CD4-positive, alpha-beta memory T cell (primary cell): Measurements from ENCODE around the gene JADE1. TPM values are rescaled to one million over a fixed set of nuclear protein-coding genes. Genes with fewer than 3 reads are reported as not detected.

Source experiments
- CTCF ChIA-PET: fragments of 350-600 bp; sonication (Branson Sonifier 250); formaldehyde crosslinking; loops from one replicate; lab custom pipeline; 2021; ENCODE audit warnings: inconsistent platforms; ENCODE audit not compliant: partially characterized antibody; lab: Charles Lee
- POLR2A ChIA-PET: fragments of 350-600 bp; sonication (Branson Sonifier 250); formaldehyde crosslinking; loops from one replicate; lab custom pipeline; 2021; ENCODE audit not compliant: partially characterized antibody; lab: Charles Lee
- DNase-seq, 5 donors: peaks; one replicate each; pipeline versions ENCODE4 v3.0.0 to v3.0.0-alpha.2; 2020 to 2022; ENCODE audit warnings: mixed read lengths in 1 of 5
- H3K27ac ChIP-seq: one replicate; pipeline ENCODE4 v1.7.0; 2013; ENCODE audit warnings: low read depth, low read length
- H3K27me3 ChIP-seq: 2 replicates; pipeline ENCODE4 v1.7.0; 2013; ENCODE audit warnings: mild to moderate bottlenecking, low read length, moderate library complexity; ENCODE audit not compliant: insufficient read depth
- H3K36me3 ChIP-seq: 2 replicates; pipeline ENCODE4 v1.7.0; 2013; ENCODE audit warnings: mild to moderate bottlenecking, low read length, moderate library complexity; ENCODE audit not compliant: insufficient read depth
- H3K4me1 ChIP-seq: 2 replicates; pipeline ENCODE4 v1.7.0; 2013; ENCODE audit warnings: mild to moderate bottlenecking, low read length, moderate library complexity; ENCODE audit not compliant: insufficient read depth
- H3K4me3 ChIP-seq, 2 donors: one replicate each; pipeline ENCODE4 v1.7.0; 2013; ENCODE audit warnings: low read length in 2 of 2, mild to moderate bottlenecking in 1 of 2
- H3K9me3 ChIP-seq, 2 donors: one replicate each; pipeline ENCODE4 v1.7.0; 2013; ENCODE audit warnings: low read length in 2 of 2, control low read depth in 1 of 2; ENCODE audit not compliant: control insufficient read depth in 1 of 2
- H3K27ac Mint-ChIP-seq, 7 donors: one replicate each; pipeline ENCODE4 v1.8.0; 2020 to 2021; ENCODE audit warnings: mixed read lengths in 7 of 7, mild to moderate bottlenecking in 6 of 7, inconsistent platforms in 3 of 7, moderate library complexity in 3 of 7
- H3K27me3 Mint-ChIP-seq, 2 donors: one replicate each; pipeline ENCODE4 v1.8.0; 2020 to 2021; ENCODE audit warnings: mixed read lengths in 2 of 2
- H3K36me3 Mint-ChIP-seq, 2 donors: one replicate each; pipeline ENCODE4 v1.8.0; 2020 to 2021; ENCODE audit warnings: mixed read lengths in 2 of 2, inconsistent platforms in 1 of 2, mild to moderate bottlenecking in 1 of 2
- H3K4me1 Mint-ChIP-seq, 4 donors: one replicate each; pipeline ENCODE4 v1.8.0; 2020 to 2021; ENCODE audit warnings: mixed read lengths in 4 of 4, mild to moderate bottlenecking in 1 of 4
- H3K4me3 Mint-ChIP-seq, 8 donors: one replicate each; pipeline ENCODE4 v1.8.0; 2020 to 2021; ENCODE audit warnings: mixed read lengths in 8 of 8, mild to moderate bottlenecking in 7 of 8, moderate library complexity in 6 of 8, inconsistent platforms in 3 of 8
- H3K9me3 Mint-ChIP-seq, 8 donors: one replicate each; pipeline ENCODE4 v1.8.0; 2020 to 2021; ENCODE audit warnings: mixed read lengths in 8 of 8, mild to moderate bottlenecking in 5 of 8, inconsistent platforms in 3 of 8, moderate library complexity in 1 of 8
- intact Hi-C: fragments of 100-400 bp; cut with micrococcal nuclease; formaldehyde crosslinking; loops from one replicate; pipeline ENCODE4 v1.15.1; 2023
- polyA plus RNA-seq, 2 donors: library from polyadenylated mRNA; unstranded; fragments of 300-500 nt; fragmentation: Illumina TruSeq; gene quantifications; one replicate each; pipeline ENCODE4 v1.2.3, GENCODE V29; 2021
- total RNA-seq, 2 experiments: library from RNA; stranded (reverse); gene quantifications; one replicate each; pipeline ENCODE4 v1.2.3, GENCODE V29; 2021

The JADE1 gene
- total and polyA plus RNA-seq, 4 experiments from 2014 or later: 44.9 to 67.3 (median 59.9) TPM

DNA sequence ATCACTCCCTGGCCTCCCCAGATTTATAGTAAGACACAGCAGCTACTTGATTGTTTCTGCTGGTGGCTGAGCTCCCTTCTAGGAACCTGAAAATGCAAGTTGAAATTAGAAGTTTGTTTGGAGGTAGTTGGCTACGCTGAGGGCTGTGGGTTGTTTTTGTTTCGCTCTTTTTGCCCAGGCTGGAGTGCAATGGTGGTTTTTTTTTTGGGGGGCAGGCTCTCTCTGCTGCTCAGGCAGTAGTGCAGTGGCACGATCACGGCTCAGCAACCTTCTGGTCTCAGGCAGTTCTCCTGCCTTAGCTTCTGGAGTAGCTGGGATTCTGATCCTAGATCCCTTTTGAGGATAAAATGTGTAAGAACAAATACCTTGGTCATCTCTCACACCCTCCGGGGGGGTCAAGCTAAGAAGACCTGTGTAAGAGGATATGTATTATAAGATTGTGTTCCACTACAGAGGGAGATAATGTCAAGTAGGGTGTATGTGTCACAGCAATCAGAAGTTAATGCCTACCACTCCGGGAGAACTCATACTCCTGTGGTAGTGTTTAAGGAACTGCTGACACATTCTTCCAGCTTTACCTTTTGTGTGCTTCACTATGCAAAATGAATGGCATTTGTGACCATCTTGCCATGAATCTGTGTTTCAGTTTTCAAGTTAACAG is 9.7 kb downstream of the JADE1 start:
- Histone ChIP-seq H3K36me3 (no peaks in the 10 kb centered on the region), H3K27me3 (no peaks in the 10 kb centered on the region), H3K27ac (no peak overlapping the region), H3K9me3 (no peaks in the 10 kb centered on the region), H3K4me1 (peaks cover 64% of the 10 kb centered on the region), H3K4me3 (no peak overlapping the region)
- Mint-ChIP-seq H3K27me3 (no peaks in the 10 kb centered on the region), H3K36me3 (peaks cover 12 to 23% of the 10 kb centered on the region in 2 donors), H3K27ac (peak overlapping the region in 5 of 7 donors; percentile 5 to 52 (median 19)), H3K4me3 (peak overlapping the region in 4 of 8 donors; percentile 22 to 58 (median 42)), H3K9me3 (no peaks in the 10 kb centered on the region), H3K4me1 (peaks cover 48 to 80% (median 61%) of the 10 kb centered on the region in 4 donors)
- CTCF ChIA-PET: interaction anchor here (1.0 to 1.1 kb wide), 3 partner anchors 13 to 43 kb away, joined by 3 to 5 read pairs (median 3); no protein-coding TSS in a partner anchor
- DNase-seq: no peak
- POLR2A ChIA-PET: no interaction called here
- intact Hi-C loops: no loop called here

DNA sequence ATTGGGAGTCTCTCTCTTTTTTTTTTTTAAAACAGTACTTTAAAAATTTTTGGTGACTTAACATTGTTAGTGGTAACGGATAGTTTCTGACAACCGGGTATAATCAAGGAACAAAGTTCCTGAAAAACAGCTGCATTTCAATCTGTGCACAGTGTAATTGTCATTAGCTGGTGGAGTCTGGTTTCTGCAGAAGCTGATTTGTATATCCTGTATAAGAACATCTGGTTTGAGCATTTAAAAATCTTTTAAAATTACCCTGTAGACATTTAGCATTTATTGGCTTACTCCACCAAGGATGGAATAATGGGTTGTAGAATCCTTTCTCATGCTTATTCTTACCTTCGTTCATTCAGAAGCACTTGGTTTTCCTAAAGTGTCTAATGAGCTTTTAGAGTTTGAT is 11.2 kb downstream of the JADE1 start:
- CTCF ChIA-PET: interaction anchor here (0.7 to 1.8 kb wide), 5 partner anchors 9 to 540 kb away, joined by 3 to 5 read pairs (median 4); no protein-coding TSS in a partner anchor
- DNase-seq: no peak
- Histone ChIP-seq H3K27ac (no peak overlapping the region), H3K36me3 (no peaks in the 10 kb centered on the region), H3K4me3 (no peak overlapping the region), H3K9me3 (no peaks in the 10 kb centered on the region), H3K27me3 (no peaks in the 10 kb centered on the region), H3K4me1 (peaks cover 69% of the 10 kb centered on the region)
- H3K4me3 Mint-ChIP-seq: peak overlapping the region in 1 of 8 donors; percentile 22
- intact Hi-C loops: no loop called here
- POLR2A ChIA-PET: interaction anchor here (2.1 kb wide), 1 partner anchor 8 kb away, joined by 12 read pairs; no protein-coding TSS in a partner anchor
- H3K27ac Mint-ChIP-seq: peak overlapping the region in 3 of 7 donors; percentile 1 to 35 (median 7)
- H3K36me3 Mint-ChIP-seq: peaks cover 12 to 23% of the 10 kb centered on the region in 2 donors
- no peaks in the 10 kb centered on the region for H3K9me3 Mint-ChIP-seq
- H3K27me3 Mint-ChIP-seq: no peaks in the 10 kb centered on the region
- H3K4me1 Mint-ChIP-seq: peaks cover 55 to 87% (median 68%) of the 10 kb centered on the region in 4 donors

DNA sequence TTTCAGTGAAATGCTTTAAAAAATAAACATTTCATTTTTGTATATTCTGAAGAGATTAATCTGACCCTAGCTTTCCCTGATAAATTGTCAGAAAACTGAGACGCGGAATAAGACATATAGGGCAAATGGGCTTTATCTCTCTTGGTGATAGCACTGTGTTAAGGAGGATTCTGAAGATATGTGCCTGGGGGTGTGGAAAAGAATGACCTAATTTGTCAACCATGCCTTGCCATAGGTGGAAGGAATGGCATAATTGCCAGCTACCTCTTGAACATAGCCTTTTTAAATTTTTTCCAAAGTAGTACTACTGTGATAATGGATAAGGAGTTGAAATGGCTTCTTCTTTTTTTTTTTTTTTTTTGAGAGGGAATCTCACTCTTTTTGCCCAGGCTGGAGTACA is 11.7 kb downstream of the JADE1 start:
- Mint-ChIP-seq H3K9me3 (no peaks in the 10 kb centered on the region), H3K4me3 (no peak overlapping the region), H3K27ac (peak overlapping the region in 1 of 7 donors; percentile 1), H3K36me3 (peaks cover 11 to 21% of the 10 kb centered on the region in 2 donors), H3K4me1 (peaks cover 56 to 87% (median 69%) of the 10 kb centered on the region in 4 donors), H3K27me3 (no peaks in the 10 kb centered on the region)
- intact Hi-C loops: no loop called here
- no peak for DNase-seq
- ChIA-PET CTCF (interaction anchor here (0.7 to 1.8 kb wide), 5 partner anchors 9 to 541 kb away, joined by 3 to 5 read pairs (median 4); no protein-coding TSS in a partner anchor), POLR2A (interaction anchor here (2.1 kb wide), 1 partner anchor 9 kb away, joined by 12 read pairs; no protein-coding TSS in a partner anchor)
- Histone ChIP-seq H3K27me3 (no peaks in the 10 kb centered on the region), H3K9me3 (no peaks in the 10 kb centered on the region), H3K27ac (no peak overlapping the region), H3K4me3 (no peak overlapping the region), H3K4me1 (peaks cover 69% of the 10 kb centered on the region), H3K36me3 (no peaks in the 10 kb centered on the region)

DNA sequence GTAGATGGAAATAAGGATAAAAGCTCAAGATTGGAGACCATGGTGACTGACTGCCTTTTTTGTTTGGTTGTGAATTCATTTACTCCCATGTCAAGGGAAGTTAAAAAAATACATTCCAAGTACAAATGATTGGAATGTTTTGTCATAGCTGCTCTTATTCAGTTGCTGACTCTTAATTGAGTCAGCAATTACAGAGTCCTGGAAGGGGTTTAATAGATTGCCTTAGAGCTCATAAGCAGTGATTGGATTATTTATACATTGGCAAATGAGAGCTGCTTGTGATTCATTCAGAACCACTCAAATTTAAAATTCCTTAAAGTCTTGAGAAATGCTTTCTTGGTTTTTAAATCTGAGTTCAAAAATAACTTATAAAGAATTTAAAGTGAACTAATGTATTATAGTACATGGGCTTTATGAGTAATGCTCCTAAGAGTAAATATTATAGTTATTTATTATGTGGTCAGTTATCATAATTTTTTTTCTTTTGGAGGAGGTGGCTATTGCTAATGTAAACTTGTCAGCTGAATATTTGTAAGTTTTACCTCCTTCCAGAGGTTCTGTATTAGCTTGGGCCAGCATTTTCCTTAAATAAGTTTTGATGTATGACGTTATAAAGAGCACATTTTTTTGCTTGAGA is 13.6 kb downstream of the JADE1 start:
- Mint-ChIP-seq H3K36me3 (peaks cover 9 to 21% of the 10 kb centered on the region in 2 donors), H3K4me3 (no peak overlapping the region), H3K4me1 (peaks cover 64 to 88% (median 74%) of the 10 kb centered on the region in 4 donors), H3K27ac (peak overlapping the region in 1 of 7 donors; percentile 32), H3K9me3 (no peaks in the 10 kb centered on the region), H3K27me3 (no peaks in the 10 kb centered on the region)
- no peak overlapping the region for H3K27ac ChIP-seq
- no peaks in the 10 kb centered on the region for H3K36me3 ChIP-seq
- no peak overlapping the region for H3K4me3 ChIP-seq
- DNase-seq: no peak
- H3K9me3 ChIP-seq: no peaks in the 10 kb centered on the region
- H3K4me1 ChIP-seq: peaks cover 66% of the 10 kb centered on the region
- POLR2A ChIA-PET: interaction anchor here (1.3 kb wide), 1 partner anchor 11 kb away, joined by 7 read pairs; no protein-coding TSS in a partner anchor
- intact Hi-C loops: no loop called here
- H3K27me3 ChIP-seq: no peaks in the 10 kb centered on the region
- CTCF ChIA-PET: interaction anchor here (1.0 to 1.7 kb wide), 5 partner anchors 9 to 540 kb away, joined by 3 to 7 read pairs (median 3); no protein-coding TSS in a partner anchor

DNA sequence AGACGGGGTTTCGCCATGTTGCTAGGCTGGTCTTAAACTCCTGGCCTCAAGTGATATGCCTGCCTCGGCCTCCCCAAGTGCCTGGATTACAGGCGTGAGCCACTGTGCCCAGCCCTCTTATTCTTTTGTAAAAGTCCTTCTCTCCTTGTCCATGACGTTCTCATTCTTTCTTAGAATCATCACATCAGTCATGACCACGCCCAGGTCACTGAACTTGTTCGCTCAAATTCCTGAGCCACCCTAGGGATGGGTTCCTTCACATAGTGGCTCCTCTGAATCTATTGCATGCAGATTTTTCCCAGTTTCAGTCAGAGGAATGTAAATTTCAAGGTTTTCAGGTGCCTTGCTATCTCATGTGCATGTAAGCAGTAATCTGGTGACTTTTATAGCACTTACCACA is 15.7 kb downstream of the JADE1 start:
- H3K27me3 Mint-ChIP-seq: no peaks in the 10 kb centered on the region
- peaks cover 4% of the 10 kb centered on the region for H3K36me3 ChIP-seq
- H3K4me1 ChIP-seq: peaks cover 48% of the 10 kb centered on the region
- H3K4me3 ChIP-seq: no peak overlapping the region
- intact Hi-C loops: no loop called here
- H3K27ac Mint-ChIP-seq: peak overlapping the region in 4 of 7 donors; percentile 19 to 67 (median 49)
- peaks cover 0 to 7% (median 0%) of the 10 kb centered on the region in 8 donors for H3K9me3 Mint-ChIP-seq
- CTCF ChIA-PET: interaction anchor here (1.5 kb wide), 1 partner anchor 39 kb away, joined by 3 read pairs; no protein-coding TSS in a partner anchor
- POLR2A ChIA-PET: interaction anchor here (1.0 kb wide), 1 partner anchor 13 kb away, joined by 6 read pairs; no protein-coding TSS in a partner anchor
- H3K4me3 Mint-ChIP-seq: peak overlapping the region in 2 of 8 donors; percentile 36 to 60
- DNase-seq: no peak
- no peaks in the 10 kb centered on the region for H3K27me3 ChIP-seq
- no peak overlapping the region for H3K27ac ChIP-seq
- no peaks in the 10 kb centered on the region for H3K9me3 ChIP-seq
- peaks cover 59 to 85% (median 69%) of the 10 kb centered on the region in 4 donors for H3K4me1 Mint-ChIP-seq
- H3K36me3 Mint-ChIP-seq: peaks cover 18% of the 10 kb centered on the region in 2 donors

DNA sequence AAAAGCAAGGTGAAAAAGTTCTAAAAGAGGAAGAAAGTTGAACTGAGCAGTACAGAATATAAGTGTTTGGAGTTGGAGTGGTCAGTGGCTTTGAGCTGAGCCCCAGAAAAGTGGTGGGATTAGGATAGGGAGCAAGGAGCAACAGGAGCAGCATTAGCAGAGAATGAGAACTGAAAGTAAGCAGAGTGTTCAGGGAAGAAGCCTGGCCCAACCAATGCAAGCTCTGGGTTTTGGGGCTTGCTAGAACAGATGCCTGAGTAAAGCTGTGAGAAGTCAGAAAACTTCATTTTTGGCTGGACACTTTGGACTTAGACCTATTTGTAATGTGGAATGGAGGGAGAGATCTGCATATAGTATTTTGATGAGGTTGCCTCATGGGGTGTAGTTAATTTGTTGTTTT is 17.8 kb downstream of the JADE1 start:
- DNase-seq: no peak
- CTCF ChIA-PET: interaction anchor here (0.8 to 2.2 kb wide), 3 partner anchors 11 to 36 kb away, joined by 3 to 9 read pairs (median 3); no protein-coding TSS in a partner anchor
- peak overlapping the region in 5 of 7 donors; percentile 1 to 89 (median 80) for H3K27ac Mint-ChIP-seq
- peak overlapping the region in 4 of 8 donors; percentile 1 to 16 (median 4) for H3K4me3 Mint-ChIP-seq
- H3K27me3 ChIP-seq: no peaks in the 10 kb centered on the region
- H3K27me3 Mint-ChIP-seq: no peaks in the 10 kb centered on the region
- intact Hi-C loops: no loop called here
- peaks cover 47% of the 10 kb centered on the region for H3K4me1 ChIP-seq
- peaks cover 4% of the 10 kb centered on the region for H3K36me3 ChIP-seq
- H3K4me3 ChIP-seq: no peak overlapping the region
- no peak overlapping the region for H3K27ac ChIP-seq
- H3K9me3 ChIP-seq: no peaks in the 10 kb centered on the region
- peaks cover 21 to 31% of the 10 kb centered on the region in 2 donors for H3K36me3 Mint-ChIP-seq
- peaks cover 60 to 85% (median 70%) of the 10 kb centered on the region in 4 donors for H3K4me1 Mint-ChIP-seq
- H3K9me3 Mint-ChIP-seq: peaks cover 0 to 7% (median 0%) of the 10 kb centered on the region in 8 donors
- POLR2A ChIA-PET: no interaction called here
